Subcutaneous abdominal adipose tissue (tissue), 5 donors: Measurements from ENCODE around the gene STK32B.

Source experiments
- H3K27ac ChIP-seq: one replicate; pipeline ENCODE4 v1.7.0; 2013; ENCODE audit warnings: low read depth, mild to moderate bottlenecking, inconsistent platforms, low read length, moderate library complexity
- H3K27me3 ChIP-seq, 5 donors: one replicate each; pipeline ENCODE4 v1.7.0; 2013; ENCODE audit warnings: low read length in 5 of 5, inconsistent platforms in 1 of 5; ENCODE audit not compliant: control insufficient read depth in 5 of 5, insufficient read depth in 4 of 5
- H3K36me3 ChIP-seq, 5 donors: one replicate each; pipeline ENCODE4 v1.7.0; 2013; ENCODE audit warnings: low read length in 5 of 5; ENCODE audit not compliant: control insufficient read depth in 5 of 5, insufficient read depth in 5 of 5
- H3K4me1 ChIP-seq, 5 donors: one replicate each; pipeline ENCODE4 v1.7.0; 2013; ENCODE audit warnings: low read length in 5 of 5, mild to moderate bottlenecking in 3 of 5, moderate library complexity in 1 of 5; ENCODE audit not compliant: control insufficient read depth in 5 of 5, insufficient read depth in 5 of 5
- H3K4me3 ChIP-seq, 5 donors: one replicate each; pipeline ENCODE4 v1.7.0; 2013; ENCODE audit warnings: low read length in 5 of 5, low read depth in 1 of 5
- H3K9ac ChIP-seq, 5 donors: one replicate each; pipeline ENCODE4 v1.7.0; 2013; ENCODE audit warnings: low read length in 5 of 5, mild to moderate bottlenecking in 4 of 5, moderate library complexity in 3 of 5
- H3K9me3 ChIP-seq, 5 donors: one replicate each; pipeline ENCODE4 v1.7.0; 2013; ENCODE audit warnings: low read length in 5 of 5; ENCODE audit not compliant: control insufficient read depth in 5 of 5
- donor health status: healthy.
- donor health status: healthy.
- donor health status: healthy.
- donor health status: healthy.
- donor health status: healthy.

The STK32B gene

DNA sequence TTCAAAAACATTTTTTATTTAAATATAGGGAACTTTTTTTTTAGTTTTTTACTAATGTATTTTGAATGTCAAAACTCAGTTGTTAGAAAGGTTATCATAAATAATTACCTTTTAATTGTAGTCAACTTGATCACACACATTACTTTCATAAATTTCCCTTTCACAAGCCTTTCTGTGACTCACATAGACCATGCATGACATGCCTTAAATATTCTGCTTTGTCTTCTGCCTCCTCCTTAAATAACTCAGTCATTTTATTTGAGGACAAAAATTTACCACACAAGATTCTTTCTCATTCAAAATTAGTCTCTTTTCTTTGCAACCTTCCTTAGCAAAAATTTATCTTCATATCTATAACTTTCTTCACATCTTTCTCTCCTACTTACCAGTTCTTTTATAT lies 437.1 kb downstream of the STK32B start:
- H3K36me3 ChIP-seq = no peaks in the 10 kb centered on the region
- no peaks in the 10 kb centered on the region for H3K4me1 ChIP-seq
- no peak overlapping the region for H3K4me3 ChIP-seq
- H3K27ac ChIP-seq = no peak overlapping the region
- no peak overlapping the region for H3K9ac ChIP-seq
- no peaks in the 10 kb centered on the region for H3K27me3 ChIP-seq
- peaks cover 3 to 27% (median 17%) of the 10 kb centered on the region in 5 donors for H3K9me3 ChIP-seq

GRCh38 chr4:5489260-5489659 lies 438.0 kb downstream of the STK32B start:
- H3K27me3 ChIP-seq = no peaks in the 10 kb centered on the region
- H3K4me3 ChIP-seq = no peak overlapping the region
- no peak overlapping the region for H3K9ac ChIP-seq
- H3K27ac ChIP-seq = no peak overlapping the region
- H3K9me3 ChIP-seq = peaks cover 3 to 27% (median 17%) of the 10 kb centered on the region in 5 donors
- H3K4me1 ChIP-seq = no peaks in the 10 kb centered on the region
- no peaks in the 10 kb centered on the region for H3K36me3 ChIP-seq

DNA sequence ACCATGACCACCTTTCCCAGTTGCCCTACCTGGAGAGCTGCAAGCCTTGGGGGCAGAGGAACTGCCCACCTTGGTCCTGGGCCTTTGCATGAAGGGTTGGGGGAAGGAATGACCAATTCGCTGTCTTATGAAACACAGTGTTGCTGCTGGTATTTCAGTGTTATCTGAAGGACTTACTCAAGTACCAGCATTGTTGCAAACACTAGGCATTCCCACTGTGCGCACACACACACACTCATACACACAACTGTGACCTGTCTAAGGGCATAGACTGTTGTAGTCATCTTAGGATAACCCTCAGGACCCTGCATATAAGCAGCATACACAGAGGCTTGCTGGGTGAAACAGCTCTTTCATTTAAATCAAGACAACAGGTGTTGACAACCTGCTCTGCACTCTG lies 446.2 kb downstream of the STK32B start:
- H3K9me3 ChIP-seq = peaks cover 0 to 3% (median 0%) of the 10 kb centered on the region in 5 donors
- H3K27me3 ChIP-seq = no peaks in the 10 kb centered on the region
- H3K4me3 ChIP-seq = no peak overlapping the region
- H3K4me1 ChIP-seq = no peaks in the 10 kb centered on the region
- no peak overlapping the region for H3K9ac ChIP-seq
- H3K36me3 ChIP-seq = peaks cover 0 to 9% (median 8%) of the 10 kb centered on the region in 5 donors
- no peak overlapping the region for H3K27ac ChIP-seq

GRCh38 chr4:5500165-5500564 lies 448.9 kb downstream of the STK32B start:
- Histone ChIP-seq H3K9ac (no peak overlapping the region), H3K36me3 (peaks cover 0 to 9% (median 8%) of the 10 kb centered on the region in 5 donors), H3K27ac (no peak overlapping the region), H3K9me3 (peaks cover 0 to 3% (median 0%) of the 10 kb centered on the region in 5 donors), H3K4me3 (no peak overlapping the region), H3K4me1 (no peaks in the 10 kb centered on the region), H3K27me3 (no peaks in the 10 kb centered on the region)

- Histone ChIP-seq H3K36me3 (peaks cover 0 to 9% (median 8%) of the 10 kb centered on the region in 5 donors), H3K27me3 (no peaks in the 10 kb centered on the region), H3K9ac (no peak overlapping the region), H3K4me3 (no peak overlapping the region), H3K9me3 (peaks cover 0 to 3% (median 0%) of the 10 kb centered on the region in 5 donors), H3K4me1 (no peaks in the 10 kb centered on the region), H3K27ac (no peak overlapping the region)
Measured at GRCh38 chr4:5503336-5503936, 452.2 kb downstream of the STK32B start.

DNA sequence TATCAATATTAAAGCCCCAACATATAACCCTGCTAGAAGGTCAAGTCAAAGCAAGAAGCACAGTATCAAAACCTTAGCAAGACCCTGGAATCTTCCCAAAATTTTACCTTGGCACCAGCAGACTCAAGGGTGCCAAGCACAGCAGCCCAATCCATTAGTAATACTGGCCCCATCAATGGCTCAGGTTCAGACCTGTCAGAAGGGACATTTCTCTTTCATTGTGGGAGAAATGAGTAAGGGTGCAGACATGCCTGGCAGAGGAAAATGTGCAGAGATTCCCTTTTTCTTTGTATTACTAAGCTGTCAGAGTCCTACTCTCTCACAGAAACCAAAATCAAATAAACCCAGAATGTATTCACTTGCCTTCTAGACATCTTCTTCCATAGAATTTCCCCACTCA lies 453.2 kb downstream of the STK32B start:
- Histone ChIP-seq H3K4me1 (no peaks in the 10 kb centered on the region), H3K27ac (no peak overlapping the region), H3K9ac (no peak overlapping the region), H3K36me3 (peaks cover 0 to 6% (median 4%) of the 10 kb centered on the region in 5 donors), H3K4me3 (no peak overlapping the region), H3K27me3 (no peaks in the 10 kb centered on the region), H3K9me3 (peaks cover 0 to 3% (median 0%) of the 10 kb centered on the region in 5 donors)

DNA sequence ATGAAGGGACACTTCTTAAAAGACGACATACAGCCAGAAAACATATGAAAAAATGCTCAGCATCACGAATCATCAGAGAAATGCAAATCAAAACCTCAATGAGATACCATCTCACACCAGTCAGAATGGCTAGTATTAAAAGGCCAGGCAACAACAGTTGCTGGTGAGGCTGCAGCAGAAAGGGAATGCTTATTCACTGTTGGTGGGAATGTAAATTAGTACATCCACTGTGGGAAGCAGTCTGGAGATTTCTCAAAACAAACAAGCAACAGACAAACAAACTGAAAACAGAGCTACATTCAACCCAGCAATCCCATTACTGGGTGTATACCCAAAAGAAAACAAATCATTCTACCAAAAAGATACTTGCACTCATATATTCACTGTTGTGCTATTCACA lies 459.2 kb downstream of the STK32B start:
- H3K9ac ChIP-seq = no peak overlapping the region
- H3K4me1 ChIP-seq = no peaks in the 10 kb centered on the region
- H3K4me3 ChIP-seq = no peak overlapping the region
- no peaks in the 10 kb centered on the region for H3K36me3 ChIP-seq
- no peaks in the 10 kb centered on the region for H3K9me3 ChIP-seq
- no peak overlapping the region for H3K27ac ChIP-seq
- no peaks in the 10 kb centered on the region for H3K27me3 ChIP-seq

- Histone ChIP-seq H3K4me1 (no peaks in the 10 kb centered on the region), H3K9me3 (no peaks in the 10 kb centered on the region), H3K36me3 (no peaks in the 10 kb centered on the region), H3K9ac (no peak overlapping the region), H3K4me3 (no peak overlapping the region), H3K27ac (no peak overlapping the region), H3K27me3 (no peaks in the 10 kb centered on the region)
Measured at GRCh38 chr4:5511791-5512190, 460.5 kb downstream of the STK32B start.

- H3K9ac ChIP-seq = no peak overlapping the region
- no peak overlapping the region for H3K4me3 ChIP-seq
- no peaks in the 10 kb centered on the region for H3K9me3 ChIP-seq
- no peaks in the 10 kb centered on the region for H3K27me3 ChIP-seq
- H3K4me1 ChIP-seq = no peaks in the 10 kb centered on the region
- H3K27ac ChIP-seq = no peak overlapping the region
- no peaks in the 10 kb centered on the region for H3K36me3 ChIP-seq
Measured at GRCh38 chr4:5515646-5516045, 464.4 kb downstream of the STK32B start.

GRCh38 chr4:5517372-5517771 lies 466.1 kb downstream of the STK32B start:
- no peak overlapping the region for H3K4me3 ChIP-seq
- no peak overlapping the region for H3K27ac ChIP-seq
- no peaks in the 10 kb centered on the region for H3K27me3 ChIP-seq
- no peak overlapping the region for H3K9ac ChIP-seq
- H3K4me1 ChIP-seq = no peaks in the 10 kb centered on the region
- no peaks in the 10 kb centered on the region for H3K36me3 ChIP-seq
- H3K9me3 ChIP-seq = no peaks in the 10 kb centered on the region
